B cell (primary cell): ENCODE measurements around the gene NOXA1.
"Not testable (repeated sequence)": the region's sequence is repeated elsewhere in the genome, so short reads cannot be mapped to it uniquely, and the experiment has no call there.

ENCODE experiments used
- CTCF ChIP-seq: fragments of 200-600 bp; IDR thresholded peaks from one replicate; pipeline ENCODE4 v1.8.0; 2022; ENCODE audit warnings: antibody characterized with exemption, mild to moderate bottlenecking
- EZH2 ChIP-seq: IDR thresholded peaks from 2 replicates; pipeline ENCODE4 v1.6.1; 2012; ENCODE audit warnings: borderline replicate concordance, low read depth, mild to moderate bottlenecking, moderate library complexity, low read length; ENCODE audit not compliant: insufficient read depth, poor library complexity, severe bottlenecking

GRCh38 chr9:137378688-137379410, 44.3 kb upstream of the NOXA1 start:
- TF ChIP-seq CTCF, EZH2: not testable (repeated sequence)
